Panc1 (cell line): ENCODE measurements around the gene MANEAL. TPM values are rescaled to one million over a fixed set of nuclear protein-coding genes. Genes with fewer than 3 reads are reported as not detected.

Experiments
- ATAC-seq: fragments of 200-7000 bp; cut with Tn5 transposase; 2 replicates; pipeline ENCODE4 v1.9.1; 2020; ENCODE audit warnings: mild to moderate bottlenecking, moderate library complexity
- BruUV-seq: library from RNA; stranded (reverse); fragments of 400-500 nt; replicated peaks from 2 replicates; lab custom pipeline; 2021; lab: Mats Ljungman, UMichigan
- CTCF ChIA-PET: fragments of 300-600 bp; sonication (Branson Sonifier 250); formaldehyde crosslinking; loops from one replicate; lab custom pipeline; 2022; ENCODE audit warnings: antibody characterized with exemption; lab: Charles Lee
- POLR2A ChIA-PET: fragments of 300-600 bp; sonication (Branson Sonifier 250); formaldehyde crosslinking; loops from one replicate; lab custom pipeline; 2022; ENCODE audit warnings: antibody characterized with exemption; lab: Charles Lee
- DNase-seq: peaks from one replicate; pipeline ENCODE4 v3.0.0-alpha.2; 2010; ENCODE audit warnings: low read depth, low spot score
- H3K27ac ChIP-seq: 2 replicates; pipeline ENCODE4 v1.5.1; 2011; ENCODE audit warnings: mild to moderate bottlenecking, low read length, inconsistent platforms
- H3K27me3 ChIP-seq: fragments of 200-500 bp; sonication (Bioruptor generic); 2 replicates; pipeline ENCODE4 v1.6.0; 2014; ENCODE audit warnings: low read length, inconsistent platforms; ENCODE audit not compliant: control insufficient read depth, insufficient read depth
- H3K36me3 ChIP-seq: fragments of 200-500 bp; sonication (Bioruptor generic); 2 replicates; pipeline ENCODE4 v1.5.1; 2014; ENCODE audit warnings: inconsistent platforms, mild to moderate bottlenecking, low read length, moderate library complexity; ENCODE audit not compliant: control insufficient read depth, insufficient read depth
- H3K4me1 ChIP-seq: 2 replicates; pipeline ENCODE4 v1.5.1; 2011; ENCODE audit warnings: inconsistent platforms, mild to moderate bottlenecking, low read length, moderate library complexity; ENCODE audit not compliant: control insufficient read depth, insufficient read depth
- H3K4me3 ChIP-seq, 2 experiments: 2 replicates each; pipeline ENCODE4 v1.5.1; 2011 to 2012; ENCODE audit warnings: low read depth in 2 of 2, low read length in 2 of 2, mild to moderate bottlenecking in 2 of 2, inconsistent platforms in 1 of 2, moderate library complexity in 1 of 2
- H3K9me3 ChIP-seq: fragments of 200-500 bp; sonication (Bioruptor generic); 2 replicates; pipeline ENCODE4 v1.5.1; 2014; ENCODE audit warnings: low read depth, mild to moderate bottlenecking, inconsistent platforms, low read length, moderate library complexity; ENCODE audit not compliant: control insufficient read depth, insufficient read depth
- POLR2AphosphoS5 ChIP-seq: IDR thresholded peaks from 2 replicates; pipeline ENCODE4 v1.6.1; 2012; ENCODE audit warnings: mild to moderate bottlenecking, low read depth, low read length, moderate library complexity
- SIN3A ChIP-seq: IDR thresholded peaks from 2 replicates; pipeline ENCODE4 v1.6.1; 2012; ENCODE audit warnings: low read depth, mild to moderate bottlenecking, low read length, moderate library complexity, borderline replicate concordance; ENCODE audit not compliant: insufficient read depth
- TCF7L2 ChIP-seq: IDR thresholded peaks from 2 replicates; pipeline ENCODE4 v1.6.1; 2011; ENCODE audit warnings: mild to moderate bottlenecking, low read depth, low read length, inconsistent platforms
- in situ Hi-C: cut with HindIII; loops from 2 replicates; pipeline ENCODE4 v1.10.0; 2016; ENCODE audit warnings: low sequenced_read_pairs, low pct_unique_long_range_greater_than_20kb
- intact Hi-C: fragments of 100-400 bp; cut with micrococcal nuclease; formaldehyde crosslinking; loops from one replicate; pipeline ENCODE4 v1.10.0; 2022; ENCODE audit not compliant: unreplicated experiment
- total RNA-seq: library from RNA; stranded (reverse); gene quantifications from one replicate; pipeline ENCODE4 v1.2.1, GENCODE V29; 2021; ENCODE audit not compliant: unreplicated experiment
- TF ChIP-seq, protein P1 (sequence below), 2 experiments: IDR thresholded peaks; 2 replicates each; pipeline ENCODE4 v1.6.1; 2011 to 2012; ENCODE audit warnings: low read depth in 2 of 2, control low read depth in 1 of 2, low read length in 1 of 2, mild to moderate bottlenecking in 1 of 2, moderate library complexity in 1 of 2; ENCODE audit not compliant: insufficient read depth in 1 of 2
- TF ChIP-seq, protein P2 (sequence below): fragments of 450-650 bp; IDR thresholded peaks from 2 replicates; pipeline ENCODE4 v1.5.1; 2017; ENCODE audit warnings: mild to moderate bottlenecking

MANEAL gene
- total RNA-seq, 1 experiment from 2014 or later = 29.7 TPM

DNA sequence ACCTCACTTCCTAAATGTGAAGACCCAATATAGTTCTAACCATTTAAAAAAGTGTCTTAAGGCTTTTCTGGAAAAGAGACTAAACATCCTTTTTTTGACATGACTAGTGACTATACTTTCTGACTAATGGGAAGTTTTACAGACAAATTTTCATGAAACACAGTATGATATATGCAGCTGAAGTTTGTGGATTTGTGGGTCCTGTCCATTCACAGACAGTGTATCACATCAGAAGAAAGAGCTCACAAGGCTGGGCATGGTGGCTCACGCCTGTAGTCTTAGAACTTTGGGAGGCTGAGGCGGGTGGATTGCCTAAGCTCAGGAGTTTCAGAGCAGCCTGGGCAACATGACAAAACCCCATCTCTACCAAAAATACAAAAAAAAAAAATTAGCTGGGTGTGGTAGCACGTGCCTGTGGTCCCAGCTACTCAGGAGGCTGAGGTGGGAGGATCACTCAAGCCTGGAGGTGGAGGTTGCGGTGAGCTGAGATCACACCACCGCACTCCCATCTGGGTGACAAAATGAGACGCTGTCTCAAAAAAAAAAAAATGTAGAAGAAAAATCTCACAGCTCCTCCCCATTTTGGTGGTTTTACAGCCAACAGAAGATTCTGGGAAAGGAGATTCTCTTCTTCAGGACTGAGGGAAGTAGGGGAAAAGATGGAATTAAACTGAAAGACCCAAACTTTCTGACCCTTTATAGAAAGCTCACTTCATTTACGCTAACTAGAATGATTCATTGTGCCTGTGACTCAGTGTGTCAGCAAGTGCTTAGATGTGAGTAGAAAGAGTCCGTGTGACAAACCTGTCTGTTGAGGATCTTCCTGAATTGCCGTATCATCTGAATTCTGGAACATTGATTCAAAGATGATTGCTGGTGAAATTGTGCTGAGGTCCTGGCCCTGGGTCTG is 29.5 kb downstream of the MANEAL start:
- Histone ChIP-seq H3K36me3 (peaks cover 16% of the 10 kb centered on the region), H3K9me3 (no peaks in the 10 kb centered on the region), H3K27me3 (no peaks in the 10 kb centered on the region), H3K4me3 (no peak overlapping the region), H3K4me1 (no peaks in the 10 kb centered on the region), H3K27ac (no peak overlapping the region)
- intact Hi-C loops = no loop called here
- POLR2A ChIA-PET = no interaction called here
- no TSS peak for BruUV-seq
- no peak for ATAC-seq
- CTCF ChIA-PET = interaction anchor here (0.7 kb wide), 1 partner anchor 15 kb away, joined by 3 read pairs; no protein-coding TSS in a partner anchor
- no peak for DNase-seq
- in situ Hi-C loops = no loop called here
- no peak for TF ChIP-seq TCF7L2

DNA sequence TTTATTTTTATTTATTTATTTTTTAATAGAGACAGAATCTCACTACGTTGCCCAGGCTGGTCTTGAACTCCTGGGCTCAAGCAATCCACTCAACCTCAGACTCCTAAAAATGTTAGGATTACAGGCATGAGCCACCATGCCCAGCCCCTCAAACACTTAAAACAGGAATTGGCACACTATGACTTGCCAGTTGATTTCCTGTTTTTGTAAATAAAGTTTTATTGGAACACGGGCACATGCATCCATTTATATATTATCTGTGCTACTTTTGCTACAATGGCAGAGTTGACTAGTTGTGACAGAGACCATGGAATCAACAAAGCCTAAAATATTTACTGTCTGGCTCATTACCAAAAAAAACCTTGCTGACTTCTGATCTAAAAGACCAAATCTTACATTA is 30.4 kb downstream of the MANEAL start:
- no peaks in the 10 kb centered on the region for H3K9me3 ChIP-seq
- POLR2A ChIA-PET = no interaction called here
- CTCF ChIA-PET = no interaction called here
- intact Hi-C loops (no loop called here), in situ Hi-C loops (no loop called here)
- H3K36me3 ChIP-seq = peaks cover 16% of the 10 kb centered on the region
- TF ChIP-seq TCF7L2 = no peak
- TF ChIP-seq, protein P1, sequence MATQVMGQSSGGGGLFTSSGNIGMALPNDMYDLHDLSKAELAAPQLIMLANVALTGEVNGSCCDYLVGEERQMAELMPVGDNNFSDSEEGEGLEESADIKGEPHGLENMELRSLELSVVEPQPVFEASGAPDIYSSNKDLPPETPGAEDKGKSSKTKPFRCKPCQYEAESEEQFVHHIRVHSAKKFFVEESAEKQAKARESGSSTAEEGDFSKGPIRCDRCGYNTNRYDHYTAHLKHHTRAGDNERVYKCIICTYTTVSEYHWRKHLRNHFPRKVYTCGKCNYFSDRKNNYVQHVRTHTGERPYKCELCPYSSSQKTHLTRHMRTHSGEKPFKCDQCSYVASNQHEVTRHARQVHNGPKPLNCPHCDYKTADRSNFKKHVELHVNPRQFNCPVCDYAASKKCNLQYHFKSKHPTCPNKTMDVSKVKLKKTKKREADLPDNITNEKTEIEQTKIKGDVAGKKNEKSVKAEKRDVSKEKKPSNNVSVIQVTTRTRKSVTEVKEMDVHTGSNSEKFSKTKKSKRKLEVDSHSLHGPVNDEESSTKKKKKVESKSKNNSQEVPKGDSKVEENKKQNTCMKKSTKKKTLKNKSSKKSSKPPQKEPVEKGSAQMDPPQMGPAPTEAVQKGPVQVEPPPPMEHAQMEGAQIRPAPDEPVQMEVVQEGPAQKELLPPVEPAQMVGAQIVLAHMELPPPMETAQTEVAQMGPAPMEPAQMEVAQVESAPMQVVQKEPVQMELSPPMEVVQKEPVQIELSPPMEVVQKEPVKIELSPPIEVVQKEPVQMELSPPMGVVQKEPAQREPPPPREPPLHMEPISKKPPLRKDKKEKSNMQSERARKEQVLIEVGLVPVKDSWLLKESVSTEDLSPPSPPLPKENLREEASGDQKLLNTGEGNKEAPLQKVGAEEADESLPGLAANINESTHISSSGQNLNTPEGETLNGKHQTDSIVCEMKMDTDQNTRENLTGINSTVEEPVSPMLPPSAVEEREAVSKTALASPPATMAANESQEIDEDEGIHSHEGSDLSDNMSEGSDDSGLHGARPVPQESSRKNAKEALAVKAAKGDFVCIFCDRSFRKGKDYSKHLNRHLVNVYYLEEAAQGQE (IDR thresholded peaks at IDR 0.05; ENCODE audit: insufficient read depth in 1 of 2, low read depth in 2 of 2, low read length in 1 of 2) = no peak
- TF ChIP-seq, protein P2, sequence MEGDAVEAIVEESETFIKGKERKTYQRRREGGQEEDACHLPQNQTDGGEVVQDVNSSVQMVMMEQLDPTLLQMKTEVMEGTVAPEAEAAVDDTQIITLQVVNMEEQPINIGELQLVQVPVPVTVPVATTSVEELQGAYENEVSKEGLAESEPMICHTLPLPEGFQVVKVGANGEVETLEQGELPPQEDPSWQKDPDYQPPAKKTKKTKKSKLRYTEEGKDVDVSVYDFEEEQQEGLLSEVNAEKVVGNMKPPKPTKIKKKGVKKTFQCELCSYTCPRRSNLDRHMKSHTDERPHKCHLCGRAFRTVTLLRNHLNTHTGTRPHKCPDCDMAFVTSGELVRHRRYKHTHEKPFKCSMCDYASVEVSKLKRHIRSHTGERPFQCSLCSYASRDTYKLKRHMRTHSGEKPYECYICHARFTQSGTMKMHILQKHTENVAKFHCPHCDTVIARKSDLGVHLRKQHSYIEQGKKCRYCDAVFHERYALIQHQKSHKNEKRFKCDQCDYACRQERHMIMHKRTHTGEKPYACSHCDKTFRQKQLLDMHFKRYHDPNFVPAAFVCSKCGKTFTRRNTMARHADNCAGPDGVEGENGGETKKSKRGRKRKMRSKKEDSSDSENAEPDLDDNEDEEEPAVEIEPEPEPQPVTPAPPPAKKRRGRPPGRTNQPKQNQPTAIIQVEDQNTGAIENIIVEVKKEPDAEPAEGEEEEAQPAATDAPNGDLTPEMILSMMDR = no peak
- no peak for TF ChIP-seq POLR2AphosphoS5
- TF ChIP-seq SIN3A = no peak
- H3K4me3 ChIP-seq = no peak overlapping the region
- no TSS peak for BruUV-seq
- ATAC-seq (no peak), DNase-seq (no peak)
- H3K4me1 ChIP-seq = no peaks in the 10 kb centered on the region
- no peaks in the 10 kb centered on the region for H3K27me3 ChIP-seq
- H3K27ac ChIP-seq = no peak overlapping the region

DNA sequence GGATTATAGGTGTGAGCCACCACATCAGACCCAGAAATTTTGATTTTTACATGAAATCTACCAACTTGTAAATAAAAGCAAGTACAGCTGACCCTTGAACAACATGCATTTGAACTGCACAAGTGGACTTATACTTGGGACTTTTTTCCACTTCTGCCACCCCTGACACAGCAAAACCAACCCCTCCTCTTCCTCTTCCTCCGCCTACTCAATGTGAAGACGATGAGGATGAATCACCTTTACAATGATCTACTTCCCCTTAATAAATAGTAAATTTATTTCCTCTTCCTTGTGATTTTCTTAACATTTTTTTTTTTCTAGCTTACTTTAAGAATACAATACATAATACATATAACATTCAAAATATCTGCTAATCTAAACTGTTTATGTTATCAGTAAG is 31.9 kb downstream of the MANEAL start:
- H3K4me1 ChIP-seq = no peaks in the 10 kb centered on the region
- TF ChIP-seq, protein P2 = no peak
- TF ChIP-seq, protein P1 (IDR thresholded peaks at IDR 0.05; ENCODE audit: insufficient read depth in 1 of 2, low read depth in 2 of 2, low read length in 1 of 2) = no peak
- TF ChIP-seq SIN3A (no peak), POLR2AphosphoS5 (no peak), TCF7L2 (no peak)
- peaks cover 16% of the 10 kb centered on the region for H3K36me3 ChIP-seq
- ATAC-seq = no peak
- ChIA-PET POLR2A (no interaction called here), CTCF (no interaction called here)
- intact Hi-C loops = no loop called here
- H3K27ac ChIP-seq = no peak overlapping the region
- in situ Hi-C loops = no loop called here
- BruUV-seq = no TSS peak
- no peaks in the 10 kb centered on the region for H3K9me3 ChIP-seq
- H3K27me3 ChIP-seq = no peaks in the 10 kb centered on the region
- DNase-seq = no peak
- no peak overlapping the region for H3K4me3 ChIP-seq
